ENCODE results near the gene MAP2.

MAP2 gene

GRCh38 chr2:209663656-209664055 lies 239.8 kb downstream of the MAP2 start:
- DNase-seq: no peak

- no peak for DNase-seq
Measured at GRCh38 chr2:209666296-209666695, 242.4 kb downstream of the MAP2 start.

DNA sequence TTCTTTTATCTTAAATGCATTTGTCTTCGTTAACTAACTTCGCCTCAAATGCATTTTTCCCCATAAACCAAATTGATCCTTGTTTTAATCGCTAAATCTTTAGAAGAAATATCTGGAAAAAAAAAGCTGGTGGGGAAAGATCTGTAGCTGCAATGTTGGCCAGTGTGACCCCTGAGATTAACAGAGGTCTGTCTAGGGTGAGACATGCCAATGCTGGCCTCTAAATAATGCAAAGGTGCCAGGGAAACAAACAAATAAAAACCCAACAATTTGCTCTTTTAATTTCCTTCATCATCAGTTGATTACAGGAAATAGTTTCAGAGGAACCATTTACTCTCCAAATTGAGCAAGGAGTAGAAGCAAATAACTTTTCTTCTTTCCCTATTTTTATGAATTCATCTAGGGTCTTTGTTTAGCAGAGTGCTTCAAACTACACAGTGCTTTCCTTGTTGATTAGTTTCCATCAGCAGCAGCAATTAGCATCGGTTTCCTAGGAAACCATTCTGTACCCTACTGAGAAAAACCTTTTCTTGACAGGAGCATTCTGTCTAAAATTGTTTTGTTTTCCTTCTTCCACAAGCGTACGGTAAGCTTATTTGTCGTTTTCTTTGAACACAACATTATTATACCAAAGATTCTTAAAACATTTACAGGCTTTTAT lies 247.3 kb downstream of the MAP2 start:
- no peak for DNase-seq

DNA sequence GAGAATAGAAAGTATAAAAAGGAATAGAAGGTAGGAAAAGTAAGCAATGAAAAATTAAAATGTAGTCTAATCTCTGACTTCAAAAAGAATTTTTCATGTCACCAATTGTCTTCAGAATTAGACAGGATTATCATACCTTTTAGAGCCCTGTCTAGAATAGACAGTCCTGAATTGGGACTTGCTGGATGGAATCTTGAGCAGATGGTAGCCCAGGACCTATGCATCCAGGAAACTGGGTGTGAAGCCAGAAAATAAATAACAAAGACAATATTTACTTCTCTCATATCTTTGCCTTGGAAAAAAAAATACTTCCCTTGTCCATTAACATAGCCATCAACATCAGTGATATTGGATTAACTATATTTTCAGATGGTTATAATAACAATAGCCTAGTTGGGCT lies 250.0 kb downstream of the MAP2 start:
- DNase-seq: no peak

DNA sequence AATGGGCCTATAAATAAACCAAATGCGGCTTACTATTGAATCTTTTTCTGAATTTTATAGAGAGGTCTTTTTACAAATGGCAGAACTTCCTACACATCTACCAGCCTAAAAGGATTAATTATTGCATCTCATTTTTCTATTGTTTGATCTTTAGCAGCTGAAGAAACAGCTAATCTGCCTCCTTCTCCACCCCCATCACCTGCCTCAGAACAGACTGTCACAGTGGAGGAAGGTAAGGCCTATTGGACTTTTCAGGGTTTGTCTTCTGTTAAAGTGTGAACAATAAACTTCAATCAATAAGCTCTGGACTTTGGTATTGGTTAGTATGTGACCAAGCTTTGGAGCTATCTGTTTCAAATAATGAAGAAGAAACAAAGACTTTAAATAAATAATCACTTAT lies 256.7 kb downstream of the MAP2 start:
- DNase-seq: no peak

DNA sequence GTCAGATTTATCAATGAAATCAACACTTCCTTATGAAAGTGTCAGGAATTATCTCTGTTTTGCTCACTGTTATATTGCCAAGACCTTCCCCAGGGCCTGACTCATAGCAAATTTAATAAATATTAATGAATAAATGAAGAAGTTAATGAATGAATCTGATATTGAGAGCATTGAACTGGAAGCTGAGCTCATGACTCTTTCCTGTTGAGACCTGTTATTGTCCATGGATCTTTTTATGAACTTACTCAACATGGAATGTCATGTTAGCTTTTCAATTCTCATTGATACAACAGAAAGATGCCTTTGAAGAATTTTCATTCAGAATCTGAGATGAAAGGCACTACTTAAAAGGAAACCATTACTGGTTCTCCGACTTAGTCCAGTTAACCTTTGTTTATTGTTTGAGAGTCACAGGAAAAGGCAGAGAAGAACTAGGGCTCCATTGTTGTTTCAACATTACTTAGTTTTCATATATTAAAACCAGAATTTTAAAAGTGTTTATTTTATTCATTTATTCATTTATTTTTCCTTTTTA lies 257.4 kb downstream of the MAP2 start:
- no peak for DNase-seq

GRCh38 chr2:209682646-209683045 lies 258.8 kb downstream of the MAP2 start:
- no peak for DNase-seq

DNA sequence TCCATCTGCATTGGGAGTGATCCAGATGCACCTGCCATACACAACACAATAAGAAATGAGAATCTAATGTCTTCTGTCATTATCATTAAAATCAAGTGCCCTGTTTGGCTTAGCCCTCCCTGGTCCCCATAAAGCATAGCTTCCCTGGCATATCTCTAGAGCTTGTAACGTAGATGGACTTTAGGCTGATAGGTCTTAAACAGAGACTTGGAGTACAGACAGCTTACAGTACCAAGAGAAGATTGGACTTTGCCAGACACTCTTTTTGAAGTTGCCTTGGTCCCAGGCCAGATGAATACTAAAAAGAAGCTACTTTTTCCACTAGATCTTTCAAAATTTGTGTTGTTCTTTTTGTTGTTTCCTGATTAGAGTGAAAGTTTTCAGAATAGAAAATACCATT lies 261.5 kb downstream of the MAP2 start:
- no peak for DNase-seq

DNA sequence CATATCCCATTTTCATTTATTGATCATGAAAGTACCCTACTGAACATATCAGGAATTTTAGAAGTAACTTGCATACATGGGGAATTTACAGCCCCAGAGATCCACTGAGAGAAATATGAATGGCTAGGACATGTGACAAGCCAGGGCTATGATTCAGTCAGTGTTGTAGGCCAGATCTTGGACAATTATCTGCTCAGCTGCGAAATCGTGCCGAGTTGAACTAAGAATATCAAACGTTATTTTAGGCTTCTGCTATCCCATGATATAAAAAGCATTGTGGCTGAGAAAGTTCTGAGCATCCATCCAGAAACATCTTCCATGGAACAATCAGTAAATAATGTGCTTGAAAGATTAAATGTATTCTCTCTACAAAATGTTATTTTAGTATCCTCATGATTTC lies 262.1 kb downstream of the MAP2 start:
- no peak for DNase-seq

DNA sequence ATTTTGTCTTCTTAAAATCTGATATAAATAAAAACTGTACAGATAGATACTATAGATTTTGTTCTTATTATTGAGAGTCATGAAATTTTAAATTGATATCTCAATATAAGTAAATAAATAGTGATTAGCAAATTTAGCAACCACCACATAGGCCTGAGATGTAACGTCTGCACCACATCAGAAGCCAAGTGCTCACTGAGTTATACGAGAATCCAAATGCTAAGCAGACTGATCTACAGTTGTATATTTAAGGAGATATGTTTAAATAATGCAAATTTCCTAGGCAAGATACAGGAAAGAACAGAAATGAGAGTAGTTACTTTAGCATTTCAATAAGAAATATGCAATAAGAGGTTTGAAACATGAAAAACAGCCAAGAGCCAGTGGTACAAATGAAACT lies 262.6 kb downstream of the MAP2 start:
- DNase-seq: no peak

DNA sequence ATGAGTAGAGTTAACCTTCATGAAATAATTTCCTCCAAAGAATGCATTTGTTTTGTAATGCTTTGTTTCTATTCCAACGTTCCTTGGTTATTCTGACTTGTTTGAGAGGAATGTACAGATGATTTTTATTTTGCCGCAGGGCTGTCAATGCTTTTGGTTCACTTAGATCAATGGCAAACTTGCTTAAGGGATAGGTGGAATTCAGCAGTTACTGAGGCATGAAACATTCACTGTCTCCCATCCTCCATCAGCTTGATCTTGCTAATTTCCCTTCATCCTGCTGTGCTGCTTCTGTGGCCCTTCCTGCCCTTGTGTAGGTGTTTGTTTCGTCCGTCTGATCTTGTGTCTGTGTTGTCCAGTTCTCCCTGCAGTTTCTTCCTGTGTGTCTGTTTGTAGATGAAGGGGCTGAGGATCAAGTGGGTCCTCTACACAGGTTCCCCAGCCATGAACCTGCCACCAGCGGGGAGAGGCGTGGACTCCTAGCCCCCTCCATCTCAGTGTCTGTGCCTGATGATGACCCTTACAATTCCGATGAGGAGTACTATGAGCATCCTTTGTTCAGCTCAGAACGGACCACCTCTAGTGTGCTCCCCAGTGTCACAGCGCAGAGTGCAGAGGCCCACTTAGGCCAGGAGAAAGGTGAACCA lies 263.6 kb downstream of the MAP2 start:
- DNase-seq: no peak

DNA sequence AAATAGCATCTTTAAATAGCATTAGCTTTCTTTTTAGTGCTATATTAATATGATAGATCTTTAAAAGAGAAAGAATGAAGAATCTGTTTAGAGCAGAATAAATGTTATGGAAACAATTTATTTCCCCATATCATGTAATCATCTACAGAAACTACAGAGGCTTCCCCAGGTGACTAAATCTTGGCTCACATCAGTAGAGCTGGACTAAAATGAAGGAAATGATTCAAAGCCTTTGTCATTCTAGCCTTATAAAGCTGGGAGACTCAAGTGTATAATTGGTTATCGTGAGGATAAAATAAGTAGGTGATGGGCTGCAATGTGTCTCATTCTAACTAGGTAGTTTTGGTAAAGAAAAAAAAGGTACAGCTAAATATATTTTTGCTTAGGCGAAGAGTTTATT lies 264.5 kb downstream of the MAP2 start:
- no peak for DNase-seq

- no peak for DNase-seq
Measured at GRCh38 chr2:209690029-209690754, 266.3 kb downstream of the MAP2 start.

DNA sequence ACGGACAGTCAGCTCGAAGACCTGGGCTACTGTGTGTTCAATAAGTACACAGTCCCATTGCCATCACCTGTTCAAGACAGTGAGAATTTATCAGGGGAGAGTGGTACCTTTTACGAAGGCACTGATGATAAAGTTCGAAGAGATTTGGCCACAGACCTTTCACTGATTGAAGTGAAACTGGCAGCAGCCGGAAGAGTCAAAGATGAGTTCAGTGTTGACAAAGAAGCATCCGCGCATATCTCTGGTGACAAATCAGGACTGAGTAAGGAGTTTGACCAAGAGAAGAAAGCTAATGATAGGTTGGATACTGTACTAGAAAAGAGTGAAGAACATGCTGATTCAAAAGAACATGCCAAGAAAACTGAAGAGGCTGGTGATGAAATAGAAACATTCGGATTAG lies 270.9 kb downstream of the MAP2 start:
- no peak for DNase-seq

DNA sequence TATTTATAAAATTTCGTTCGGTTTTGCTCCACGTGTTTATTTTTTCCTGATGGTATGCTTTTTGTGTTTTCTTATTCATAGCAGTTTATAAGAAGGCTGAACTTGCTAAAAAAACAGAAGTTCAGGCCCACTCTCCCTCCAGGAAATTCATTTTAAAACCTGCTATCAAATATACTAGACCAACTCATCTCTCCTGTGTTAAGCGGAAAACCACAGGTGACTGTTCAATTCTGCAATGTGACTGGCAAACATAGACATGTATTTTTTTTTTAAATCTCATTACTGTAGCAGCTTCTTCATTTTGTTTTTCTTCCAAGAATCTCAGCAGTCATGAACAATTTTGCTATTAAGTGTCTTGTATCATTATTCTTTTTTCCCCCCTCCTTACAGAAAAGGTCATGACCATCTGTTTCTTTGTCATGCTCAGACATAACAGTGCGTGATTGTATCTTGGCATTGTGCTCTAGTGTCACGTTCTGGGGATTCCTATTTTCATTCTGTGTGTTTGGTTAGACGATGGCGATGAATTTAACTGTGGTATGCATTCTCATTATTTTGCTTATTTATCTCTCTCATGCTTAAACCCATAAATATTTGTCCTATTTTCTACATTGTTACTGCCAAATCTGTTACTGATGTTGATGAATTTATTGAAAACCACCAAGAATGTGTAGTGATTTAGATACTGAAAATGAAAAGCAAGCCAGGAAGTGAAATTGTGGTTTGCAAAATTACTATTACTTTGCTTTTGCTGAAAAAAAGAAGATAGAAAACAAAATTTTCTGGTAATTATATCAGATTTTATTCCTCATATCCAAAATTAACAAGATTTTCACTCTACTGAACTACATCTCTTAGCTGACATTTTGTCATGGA lies 273.2 kb downstream of the MAP2 start:
- DNase-seq: no peak

GRCh38 chr2:209702775-209703174 lies 278.9 kb downstream of the MAP2 start:
- DNase-seq: no peak

- no peak for DNase-seq
Measured at GRCh38 chr2:209713219-209713618, 289.4 kb downstream of the MAP2 start.

DNA sequence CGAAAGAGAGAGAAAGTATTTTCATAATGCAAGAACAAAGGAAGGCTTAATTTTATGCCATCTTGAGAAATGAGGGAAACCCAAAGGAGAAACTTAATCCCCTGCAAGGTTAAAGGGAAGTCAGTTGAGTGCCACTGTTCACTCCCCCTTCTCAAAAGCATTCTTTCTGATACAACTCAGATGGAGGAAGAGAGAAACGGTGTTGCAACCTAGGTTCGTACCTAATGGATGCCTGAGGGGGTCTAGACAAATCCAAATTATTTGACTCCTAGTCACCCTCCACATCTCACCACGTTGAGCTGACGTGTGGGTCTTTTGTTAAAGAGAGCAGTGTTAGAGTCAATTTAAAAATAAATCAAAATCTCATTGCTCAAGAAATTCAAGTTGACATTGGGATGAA lies 295.2 kb downstream of the MAP2 start:
- DNase-seq: no peak

DNA sequence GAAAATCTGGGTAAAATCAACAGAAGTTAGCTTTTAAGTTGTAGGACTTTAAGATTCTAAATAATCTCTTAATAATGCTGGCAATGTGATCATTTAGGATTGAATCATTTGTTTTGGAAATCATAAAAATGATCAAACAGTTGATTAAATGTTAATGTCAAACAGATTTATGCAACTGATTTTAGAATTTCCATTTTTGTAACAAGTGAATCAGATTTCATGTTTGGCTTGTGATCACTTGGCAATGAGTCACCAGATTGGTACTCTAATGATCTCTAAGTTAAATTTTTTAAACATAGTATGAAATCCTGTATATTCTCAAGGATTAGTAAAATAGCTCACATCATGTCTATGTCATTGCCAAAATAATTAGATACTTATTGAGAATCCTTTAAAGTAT lies 297.6 kb downstream of the MAP2 start:
- DNase-seq: no peak

GRCh38 chr2:209726311-209726710 lies 302.5 kb downstream of the MAP2 start:
- no peak for DNase-seq

DNA sequence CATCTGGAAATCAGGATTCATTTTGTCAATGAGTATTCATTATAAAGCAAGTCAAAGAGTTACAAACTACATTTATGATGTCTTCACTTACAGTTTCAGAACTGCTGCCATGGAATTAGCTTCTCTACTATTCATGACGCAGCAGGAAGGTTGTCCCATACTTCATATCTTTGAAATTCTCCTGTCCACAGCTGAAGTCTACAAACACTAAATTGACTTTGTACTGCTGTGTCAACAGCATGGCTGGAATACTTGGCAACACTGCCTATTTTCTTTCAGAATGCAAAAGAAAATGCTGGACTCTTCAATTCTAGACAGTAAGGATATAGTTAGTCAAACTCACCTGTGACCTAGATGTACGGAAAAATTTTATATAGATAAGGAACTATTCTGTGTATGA lies 303.2 kb downstream of the MAP2 start:
- no peak for DNase-seq

DNA sequence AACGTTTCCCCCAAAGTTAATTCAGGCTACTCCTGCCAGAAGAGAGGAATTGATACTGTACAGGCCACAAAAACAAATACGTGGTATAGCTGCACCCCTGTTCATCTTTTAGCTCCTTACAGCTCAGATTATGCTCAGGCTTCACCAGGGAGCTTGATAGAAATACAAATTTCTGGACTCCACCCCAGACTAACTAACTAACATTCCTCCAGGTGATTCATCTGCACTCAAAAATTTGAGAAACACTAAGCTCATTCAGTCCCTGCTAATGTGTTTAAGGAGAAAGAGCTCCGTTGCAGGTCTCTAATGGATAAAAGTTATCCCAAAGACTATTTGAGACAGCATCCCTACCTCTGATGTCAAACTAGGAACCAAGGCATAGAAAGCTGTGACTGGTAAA lies 311.0 kb downstream of the MAP2 start:
- DNase-seq: no peak

DNA sequence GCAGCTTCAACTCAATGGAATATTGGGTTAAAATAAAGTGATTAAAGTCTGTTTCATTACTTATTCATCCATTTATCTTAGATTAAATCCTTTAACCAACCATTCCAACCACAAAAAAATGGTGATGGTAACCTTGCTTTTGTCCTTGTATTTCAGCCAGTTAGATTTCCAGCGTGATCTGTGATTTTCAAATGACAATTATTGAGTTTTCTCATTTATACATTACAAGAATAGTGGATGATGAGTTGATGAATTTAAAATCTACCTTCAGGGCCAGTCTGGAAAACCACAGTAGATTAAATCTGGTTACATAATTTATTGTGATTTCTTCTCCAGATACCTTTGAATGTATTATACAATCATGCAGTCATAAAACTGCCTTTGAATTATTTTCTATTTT lies 318.1 kb downstream of the MAP2 start:
- DNase-seq: no peak

Measured in SHP77 treated with DMSO at 0.1 percent for 48 hours (cell line).